PFSK-1 (cell line): Measurements from ENCODE around the gene LCK.

Source experiments
- SIN3A ChIP-seq: IDR thresholded peaks from 2 replicates; pipeline ENCODE4 v1.6.1; 2012; ENCODE audit warnings: mild to moderate bottlenecking, low read length, moderate library complexity, borderline replicate concordance; ENCODE audit not compliant: insufficient read depth
- TAF1 ChIP-seq: IDR thresholded peaks from 2 replicates; pipeline ENCODE4 v1.6.1; 2012; ENCODE audit warnings: low read length, control low read depth, borderline replicate concordance; ENCODE audit not compliant: insufficient read depth
- TF ChIP-seq, protein P1 (sequence below), 2 experiments: IDR thresholded peaks; 2 replicates each; pipeline versions ENCODE4 v1.6.1 to v1.8.0; 2011 to 2012; ENCODE audit warnings: low read depth in 2 of 2, low read length in 2 of 2, control low read depth in 1 of 2, inconsistent platforms in 1 of 2, mild to moderate bottlenecking in 1 of 2, moderate library complexity in 1 of 2; ENCODE audit not compliant: insufficient read depth in 1 of 2

DNA sequence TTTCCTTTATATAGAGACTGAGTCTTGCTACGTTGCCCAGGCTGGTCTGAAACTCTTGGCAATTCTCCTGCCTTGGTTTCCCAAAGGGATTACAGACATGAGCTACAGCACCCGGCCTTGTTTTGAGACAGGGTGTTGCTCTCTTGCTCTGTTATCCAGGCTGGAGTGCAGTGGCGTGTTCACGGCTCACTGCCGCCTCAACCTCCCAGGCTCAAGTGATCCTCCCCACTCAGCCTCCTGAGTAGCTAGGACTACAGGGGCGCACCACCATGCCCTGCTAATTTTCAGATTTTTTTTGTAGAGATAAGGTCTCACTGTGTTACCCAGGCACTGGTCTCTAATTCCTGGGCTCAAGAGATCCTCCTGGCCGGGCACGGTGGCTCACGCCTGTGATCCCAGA, 14.8 kb downstream of the LCK start:
- TF ChIP-seq SIN3A (no peak), TAF1 (no peak)
- TF ChIP-seq, protein P1, sequence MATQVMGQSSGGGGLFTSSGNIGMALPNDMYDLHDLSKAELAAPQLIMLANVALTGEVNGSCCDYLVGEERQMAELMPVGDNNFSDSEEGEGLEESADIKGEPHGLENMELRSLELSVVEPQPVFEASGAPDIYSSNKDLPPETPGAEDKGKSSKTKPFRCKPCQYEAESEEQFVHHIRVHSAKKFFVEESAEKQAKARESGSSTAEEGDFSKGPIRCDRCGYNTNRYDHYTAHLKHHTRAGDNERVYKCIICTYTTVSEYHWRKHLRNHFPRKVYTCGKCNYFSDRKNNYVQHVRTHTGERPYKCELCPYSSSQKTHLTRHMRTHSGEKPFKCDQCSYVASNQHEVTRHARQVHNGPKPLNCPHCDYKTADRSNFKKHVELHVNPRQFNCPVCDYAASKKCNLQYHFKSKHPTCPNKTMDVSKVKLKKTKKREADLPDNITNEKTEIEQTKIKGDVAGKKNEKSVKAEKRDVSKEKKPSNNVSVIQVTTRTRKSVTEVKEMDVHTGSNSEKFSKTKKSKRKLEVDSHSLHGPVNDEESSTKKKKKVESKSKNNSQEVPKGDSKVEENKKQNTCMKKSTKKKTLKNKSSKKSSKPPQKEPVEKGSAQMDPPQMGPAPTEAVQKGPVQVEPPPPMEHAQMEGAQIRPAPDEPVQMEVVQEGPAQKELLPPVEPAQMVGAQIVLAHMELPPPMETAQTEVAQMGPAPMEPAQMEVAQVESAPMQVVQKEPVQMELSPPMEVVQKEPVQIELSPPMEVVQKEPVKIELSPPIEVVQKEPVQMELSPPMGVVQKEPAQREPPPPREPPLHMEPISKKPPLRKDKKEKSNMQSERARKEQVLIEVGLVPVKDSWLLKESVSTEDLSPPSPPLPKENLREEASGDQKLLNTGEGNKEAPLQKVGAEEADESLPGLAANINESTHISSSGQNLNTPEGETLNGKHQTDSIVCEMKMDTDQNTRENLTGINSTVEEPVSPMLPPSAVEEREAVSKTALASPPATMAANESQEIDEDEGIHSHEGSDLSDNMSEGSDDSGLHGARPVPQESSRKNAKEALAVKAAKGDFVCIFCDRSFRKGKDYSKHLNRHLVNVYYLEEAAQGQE (IDR thresholded peaks at IDR 0.05; ENCODE audit: insufficient read depth in 1 of 2, low read depth in 2 of 2, low read length in 2 of 2): no peak
